ENCODE data around the gene APAF1.

Gene APAF1

GRCh38 chr12:98669751-98670150 is 24.7 kb downstream of the APAF1 start:
- no peak for DNase-seq (ENCODE audit: low read depth in 2 of 2, low spot score in 1 of 2)

GRCh38 chr12:98671459-98671858 is 26.4 kb downstream of the APAF1 start:
- no peak for DNase-seq (ENCODE audit: low read depth in 2 of 2, low spot score in 1 of 2)

- DNase-seq (ENCODE audit: low read depth in 2 of 2, low spot score in 1 of 2) = no peak
Measured at GRCh38 chr12:98674841-98675240, 29.8 kb downstream of the APAF1 start.

GRCh38 chr12:98678236-98678945 is 33.3 kb downstream of the APAF1 start:
- DNase-seq (ENCODE audit: low read depth in 2 of 2, low spot score in 1 of 2) = no peak

GRCh38 chr12:98678946-98679610 is 34.0 kb downstream of the APAF1 start:
- no peak for DNase-seq (ENCODE audit: low read depth in 2 of 2, low spot score in 1 of 2)

GRCh38 chr12:98679611-98680005 is 34.5 kb downstream of the APAF1 start:
- DNase-seq (ENCODE audit: low read depth in 2 of 2, low spot score in 1 of 2) = no peak

GRCh38 chr12:98684199-98684598 is 39.1 kb downstream of the APAF1 start:
- no peak for DNase-seq (ENCODE audit: low read depth in 2 of 2, low spot score in 1 of 2)

- DNase-seq (ENCODE audit: low read depth in 2 of 2, low spot score in 1 of 2) = no peak
Measured at GRCh38 chr12:98686603-98687002, 41.5 kb downstream of the APAF1 start.

GRCh38 chr12:98691351-98691750 is 46.3 kb downstream of the APAF1 start:
- DNase-seq (ENCODE audit: low read depth in 2 of 2, low spot score in 1 of 2) = no peak

GRCh38 chr12:98696036-98696646 is 51.1 kb downstream of the APAF1 start:
- DNase-seq (ENCODE audit: low read depth in 2 of 2, low spot score in 1 of 2) = no peak

- no peak for DNase-seq (ENCODE audit: low read depth in 2 of 2, low spot score in 1 of 2)
Measured at GRCh38 chr12:98697209-98697608, 52.1 kb downstream of the APAF1 start.

GRCh38 chr12:98698603-98699463 is 53.7 kb downstream of the APAF1 start:
- DNase-seq (ENCODE audit: low read depth in 2 of 2, low spot score in 1 of 2) = no peak

- DNase-seq (ENCODE audit: low read depth in 2 of 2, low spot score in 1 of 2) = no peak
Measured at GRCh38 chr12:98699586-98699985, 54.5 kb downstream of the APAF1 start.

- DNase-seq (ENCODE audit: low read depth in 2 of 2, low spot score in 1 of 2) = no peak
Measured at GRCh38 chr12:98701166-98701565, 56.1 kb downstream of the APAF1 start.

GRCh38 chr12:98709022-98709421 is 63.9 kb downstream of the APAF1 start:
- no peak for DNase-seq (ENCODE audit: low read depth in 2 of 2, low spot score in 1 of 2)

- no peak for DNase-seq (ENCODE audit: low read depth in 2 of 2, low spot score in 1 of 2)
Measured at GRCh38 chr12:98714426-98714825, 69.3 kb downstream of the APAF1 start.

GRCh38 chr12:98719515-98720504 is 74.7 kb downstream of the APAF1 start:
- DNase-seq (ENCODE audit: low read depth in 2 of 2, low spot score in 1 of 2) = no peak

GRCh38 chr12:98721204-98721702 is 76.2 kb downstream of the APAF1 start:
- no peak for DNase-seq (ENCODE audit: low read depth in 2 of 2, low spot score in 1 of 2)

- no peak for DNase-seq (ENCODE audit: low read depth in 2 of 2, low spot score in 1 of 2)
Measured at GRCh38 chr12:98724384-98725155, 79.5 kb downstream of the APAF1 start.

Measured in stimulated activated CD8-positive, alpha-beta memory T cell treated with anti-CD3 and anti-CD28 coated beads, Interleukin-4, amount 100 ng/mL, for 1 hour (primary cell).